Keratinocyte (primary cell): ENCODE measurements around the gene ARHGAP15.

Experiments
- CTCF ChIP-seq, 3 experiments: IDR thresholded peaks in 1 of 3; conservative IDR thresholded peaks in 1 of 3; optimal IDR thresholded peaks in 1 of 3; 2 replicates in 2 of 3; 3 replicates in 1 of 3; pipeline versions ENCODE3 to v1.5.1; 2011; ENCODE audit warnings: low read length in 3 of 3, mild to moderate bottlenecking in 3 of 3, moderate library complexity in 2 of 3, control low read depth in 1 of 3, inconsistent platforms in 1 of 3; ENCODE audit not compliant: insufficient read depth in 2 of 3; ENCODE audit errors: extremely low read depth in 1 of 3
- EZH2 ChIP-seq: IDR thresholded peaks from one replicate; pipeline ENCODE4 v1.6.1; 2012; ENCODE audit warnings: inconsistent platforms, mild to moderate bottlenecking, low read length, moderate library complexity

- TF ChIP-seq CTCF (optimal IDR thresholded peaks at IDR 0.05 in 1 of 3, IDR thresholded peaks at IDR 0.05 in 1 of 3, conservative IDR thresholded peaks at IDR 0.05 in 1 of 3; ENCODE audit: extremely low read depth in 1 of 3, insufficient read depth in 2 of 3, low read length in 3 of 3) = no peak
- no peak for TF ChIP-seq EZH2
Measured at GRCh38 chr2:143382573-143382972, 253.4 kb downstream of the ARHGAP15 start.
